GM18505 (cell line): ENCODE results near the gene RFLNA.
"Not testable (repeated sequence)": the region's sequence is repeated elsewhere in the genome, so short reads cannot be mapped to it uniquely, and the experiment has no call there.

Source experiments
- ATAC-seq: cut with Tn5 transposase; IDR thresholded peaks from one replicate; pipeline ENCODE4 v1.9.1; 2021; ENCODE audit not compliant: unreplicated experiment
- POLR2A ChIP-seq: IDR thresholded peaks from 4 replicates; pipeline ENCODE4 v1.6.1; 2011; ENCODE audit warnings: borderline replicate concordance; ENCODE audit not compliant: insufficient read depth, insufficient read length; ENCODE audit errors: extremely low read depth

The RFLNA gene

GRCh38 chr12:124292385-124292784 is 2.5 kb upstream of the RFLNA start:
- TF ChIP-seq POLR2A = no peak
- ATAC-seq = no peak

- TF ChIP-seq POLR2A = no peak
- no peak for ATAC-seq
Measured at GRCh38 chr12:124293286-124294003, 1.4 kb upstream of the RFLNA start.

- no peak for TF ChIP-seq POLR2A
Measured at GRCh38 chr12:124295431-124296058, 652 bp downstream of the RFLNA start.

GRCh38 chr12:124296295-124296915 is 1.5 kb downstream of the RFLNA start:
- ATAC-seq = no peak

More at GRCh38 chr12:124295431-124296058, 652 bp downstream of the RFLNA start:
- no peak for ATAC-seq

GRCh38 chr12:124296916-124297351 is 2.0 kb downstream of the RFLNA start:
- no peak for TF ChIP-seq POLR2A

More at GRCh38 chr12:124296295-124296915, 1.5 kb downstream of the RFLNA start:
- no peak for TF ChIP-seq POLR2A

GRCh38 chr12:124297389-124297788 is 2.5 kb downstream of the RFLNA start:
- no peak for ATAC-seq
- TF ChIP-seq POLR2A = no peak

More at GRCh38 chr12:124296916-124297351, 2.0 kb downstream of the RFLNA start:
- no peak for ATAC-seq

GRCh38 chr12:124297856-124298255 is 3.0 kb downstream of the RFLNA start:
- no peak for TF ChIP-seq POLR2A
- ATAC-seq = no peak

- no peak for TF ChIP-seq POLR2A
- no peak for ATAC-seq
Measured at GRCh38 chr12:124298685-124299410, 4.0 kb downstream of the RFLNA start.

- no peak for ATAC-seq
- no peak for TF ChIP-seq POLR2A
Measured at GRCh38 chr12:124299628-124300388, 4.9 kb downstream of the RFLNA start.

- not testable (repeated sequence) for ATAC-seq
Measured at GRCh38 chr12:124300657-124301056, 5.8 kb downstream of the RFLNA start.

GRCh38 chr12:124301084-124301654 is 6.3 kb downstream of the RFLNA start:
- ATAC-seq = no peak
- TF ChIP-seq POLR2A = no peak

GRCh38 chr12:124302241-124302806 is 7.4 kb downstream of the RFLNA start:
- TF ChIP-seq POLR2A = no peak
- ATAC-seq = no peak
